Ectodermal cell (in vitro differentiated cells): ENCODE measurements around the gene C14orf180.

ENCODE experiments used
- H3K27ac ChIP-seq: 2 replicates; pipeline ENCODE4 v1.7.0; 2013; ENCODE audit warnings: mild to moderate bottlenecking, low read depth, low read length; ENCODE audit not compliant: insufficient read depth, poor library complexity, severe bottlenecking
- H3K27me3 ChIP-seq: 2 replicates; pipeline ENCODE4 v1.7.0; 2013; ENCODE audit warnings: mild to moderate bottlenecking, low read length; ENCODE audit not compliant: insufficient read depth, control insufficient read depth, poor library complexity, severe bottlenecking
- H3K36me3 ChIP-seq: one replicate; pipeline ENCODE4 v1.7.0; 2013; ENCODE audit warnings: low read length; ENCODE audit not compliant: control insufficient read depth, insufficient read depth
- H3K4me1 ChIP-seq: one replicate; pipeline ENCODE4 v1.7.0; 2013; ENCODE audit warnings: low read length; ENCODE audit not compliant: control insufficient read depth, insufficient read depth
- H3K4me3 ChIP-seq: 2 replicates; pipeline ENCODE4 v1.7.0; 2013; ENCODE audit warnings: low read depth, low read length, control low read depth; ENCODE audit not compliant: insufficient read depth
- H3K9me3 ChIP-seq: 2 replicates; pipeline ENCODE4 v1.7.0; 2013; ENCODE audit warnings: mild to moderate bottlenecking, low read length, moderate library complexity; ENCODE audit not compliant: control insufficient read depth
- WGBS, 2 experiments: methylation state at CpG; one replicate each; pipeline ENCODE4 v1.1.7; 2013; ENCODE audit warnings: missing lambda C conversion rate in 2 of 2; 5-methylcytosine and 5-hydroxymethylcytosine counted together

Gene C14orf180

DNA sequence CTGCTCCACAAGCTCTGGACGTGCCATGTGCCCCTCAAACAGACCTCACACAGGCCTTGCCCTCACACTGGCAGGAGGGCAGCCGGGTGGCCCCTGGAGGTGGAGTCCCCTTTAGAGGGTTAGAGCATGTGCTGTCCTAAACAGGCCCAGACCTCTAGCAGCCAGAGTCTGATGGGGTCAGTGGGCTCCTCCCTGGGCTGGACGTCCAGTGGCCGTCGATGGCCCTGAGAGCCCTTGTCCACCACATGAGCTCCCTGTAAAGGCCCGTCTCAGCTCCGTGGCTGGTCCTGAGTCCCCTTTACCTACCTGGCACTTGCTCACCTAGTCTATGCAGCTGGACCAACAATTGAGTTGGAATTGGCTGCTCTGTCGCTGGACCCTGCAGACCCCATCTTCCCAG lies 21.2 kb downstream of the C14orf180 start:
- 91 to 93% methylated on average over 8 of the region's 8 CpGs for WGBS, 2 experiments
- no peaks in the 10 kb centered on the region for H3K36me3 ChIP-seq
- no peak overlapping the region for H3K27ac ChIP-seq
- H3K9me3 ChIP-seq: no peaks in the 10 kb centered on the region
- H3K4me3 ChIP-seq: no peak overlapping the region
- H3K4me1 ChIP-seq: peaks cover 15% of the 10 kb centered on the region
- H3K27me3 ChIP-seq: peaks cover 26% of the 10 kb centered on the region

- 75 to 83% methylated on average over 9 of the region's 9 CpGs for WGBS, 2 experiments
- Histone ChIP-seq H3K36me3 (no peaks in the 10 kb centered on the region), H3K4me3 (no peak overlapping the region), H3K9me3 (no peaks in the 10 kb centered on the region), H3K4me1 (peaks cover 15% of the 10 kb centered on the region), H3K27me3 (peaks cover 35% of the 10 kb centered on the region), H3K27ac (no peak overlapping the region)
These were observed 22.2 kb downstream of the C14orf180 start for GRCh38 chr14:104601786-104602185.

DNA sequence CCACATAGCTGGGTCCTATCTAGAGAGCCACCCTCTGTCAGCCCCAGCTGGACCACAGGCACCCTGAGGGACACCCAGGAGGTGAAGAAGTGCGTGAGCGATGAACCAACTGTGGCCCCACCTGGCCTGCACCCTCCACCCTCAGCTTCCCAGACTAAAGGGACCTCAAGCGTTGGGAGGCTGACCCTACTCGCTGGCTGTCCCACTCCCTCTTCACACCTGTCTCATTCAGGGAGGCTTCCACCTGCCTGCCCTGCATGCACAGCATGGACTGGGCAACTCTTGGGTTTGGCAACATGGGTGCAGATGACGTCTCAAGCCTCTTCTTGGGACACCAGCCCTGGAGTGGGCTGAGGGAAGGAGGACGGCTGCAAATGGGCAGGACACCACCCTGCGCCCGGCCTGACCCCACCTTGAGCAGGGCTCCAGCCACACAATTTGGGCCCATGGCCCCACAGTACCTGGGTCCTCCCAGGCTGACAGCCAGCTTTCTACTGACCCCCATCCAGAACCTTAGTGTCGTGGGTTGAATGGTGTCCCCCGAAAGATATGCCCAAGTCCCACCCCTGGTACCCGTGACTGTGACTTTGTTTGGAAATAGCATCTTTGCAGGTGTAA lies 22.9 kb downstream of the C14orf180 start:
- WGBS, 2 experiments: 93 to 94% methylated on average over 11 of the region's 11 CpGs
- peaks cover 40% of the 10 kb centered on the region for H3K27me3 ChIP-seq

DNA sequence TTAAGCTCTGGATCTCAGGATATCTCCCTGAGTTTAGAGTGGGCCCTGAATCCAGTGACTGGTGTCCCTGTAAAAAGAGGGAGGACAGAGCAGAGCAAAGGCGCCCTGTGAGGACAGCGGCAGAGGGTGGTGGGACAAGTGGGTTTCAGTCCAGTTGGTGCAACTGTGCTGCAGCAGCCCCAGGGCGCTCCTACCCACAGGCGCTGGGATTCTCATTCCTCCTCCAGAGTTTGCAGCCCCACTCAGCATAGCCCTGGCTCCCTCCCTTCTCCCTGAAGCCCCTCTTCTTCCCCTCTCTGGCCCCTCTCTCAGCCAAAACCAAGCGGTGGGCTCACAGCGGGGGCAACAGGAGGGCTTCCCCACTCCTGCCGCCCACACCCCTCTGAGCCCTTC lies 23.4 kb downstream of the C14orf180 start:
- Histone ChIP-seq H3K4me1 (peaks cover 15% of the 10 kb centered on the region), H3K36me3 (no peaks in the 10 kb centered on the region), H3K27ac (no peak overlapping the region), H3K4me3 (no peak overlapping the region), H3K9me3 (no peaks in the 10 kb centered on the region), H3K27me3 (peaks cover 45% of the 10 kb centered on the region)
- WGBS, 2 experiments: 87% methylated on average over 7 of the region's 7 CpGs

More for the DNA sequence above, 22.9 kb downstream of the C14orf180 start:
- Histone ChIP-seq H3K27ac (no peak overlapping the region), H3K4me3 (no peak overlapping the region), H3K36me3 (no peaks in the 10 kb centered on the region), H3K9me3 (no peaks in the 10 kb centered on the region), H3K4me1 (peaks cover 15% of the 10 kb centered on the region)

- H3K4me3 ChIP-seq: peak overlapping the region; percentile 42
- no peaks in the 10 kb centered on the region for H3K9me3 ChIP-seq
- WGBS, 2 experiments: 54 to 56% methylated on average over 32 of the region's 32 CpGs
- H3K4me1 ChIP-seq: peaks cover 15% of the 10 kb centered on the region
- peaks cover 47% of the 10 kb centered on the region for H3K27me3 ChIP-seq
- no peaks in the 10 kb centered on the region for H3K36me3 ChIP-seq
- H3K27ac ChIP-seq: no peak overlapping the region
These were observed 24.3 kb downstream of the C14orf180 start for GRCh38 chr14:104603711-104604401.

- Histone ChIP-seq H3K9me3 (no peaks in the 10 kb centered on the region), H3K36me3 (no peaks in the 10 kb centered on the region), H3K27me3 (peaks cover 47% of the 10 kb centered on the region), H3K4me3 (peak within 1 kb of the TSS; percentile 42), H3K4me1 (peaks cover 14% of the 10 kb centered on the region), H3K27ac (no peak within 1 kb of the TSS)
- WGBS, 2 experiments: 9% methylated on average over 91 of the region's 91 CpGs
These were observed 25.2 kb downstream of the C14orf180 start, which contains the start of gene TMEM179 for GRCh38 chr14:104604458-104605449. Gene TMEM179, minus strand, starts transcription at chr14:104604772. Its CDS starts 31 bp downstream, at chr14:104604741.

- Histone ChIP-seq H3K9me3 (no peaks in the 10 kb centered on the region), H3K4me3 (no peak overlapping the region), H3K4me1 (peaks cover 3% of the 10 kb centered on the region), H3K27me3 (peaks cover 39% of the 10 kb centered on the region), H3K36me3 (no peaks in the 10 kb centered on the region), H3K27ac (no peak overlapping the region)
- WGBS, 2 experiments: 77 to 81% methylated on average over 7 of the region's 7 CpGs
These were observed 30.1 kb downstream of the C14orf180 start for GRCh38 chr14:104609666-104610065.

GRCh38 chr14:104610749-104611310 lies 31.3 kb downstream of the C14orf180 start:
- Histone ChIP-seq H3K9me3 (no peaks in the 10 kb centered on the region), H3K36me3 (no peaks in the 10 kb centered on the region), H3K27ac (no peak overlapping the region), H3K27me3 (peaks cover 27% of the 10 kb centered on the region), H3K4me1 (no peaks in the 10 kb centered on the region), H3K4me3 (no peak overlapping the region)
- WGBS, 2 experiments: 83 to 91% methylated on average over 4 of the region's 4 CpGs

- Histone ChIP-seq H3K27me3 (peaks cover 18% of the 10 kb centered on the region), H3K4me1 (no peaks in the 10 kb centered on the region), H3K36me3 (no peaks in the 10 kb centered on the region), H3K9me3 (no peaks in the 10 kb centered on the region), H3K27ac (no peak overlapping the region), H3K4me3 (no peak overlapping the region)
- 87% methylated on average over 8 of the region's 8 CpGs for WGBS, 2 experiments
These were observed 32.3 kb downstream of the C14orf180 start for GRCh38 chr14:104611881-104612280.
